Measurements from ENCODE around the gene TRMT61A.

DNA sequence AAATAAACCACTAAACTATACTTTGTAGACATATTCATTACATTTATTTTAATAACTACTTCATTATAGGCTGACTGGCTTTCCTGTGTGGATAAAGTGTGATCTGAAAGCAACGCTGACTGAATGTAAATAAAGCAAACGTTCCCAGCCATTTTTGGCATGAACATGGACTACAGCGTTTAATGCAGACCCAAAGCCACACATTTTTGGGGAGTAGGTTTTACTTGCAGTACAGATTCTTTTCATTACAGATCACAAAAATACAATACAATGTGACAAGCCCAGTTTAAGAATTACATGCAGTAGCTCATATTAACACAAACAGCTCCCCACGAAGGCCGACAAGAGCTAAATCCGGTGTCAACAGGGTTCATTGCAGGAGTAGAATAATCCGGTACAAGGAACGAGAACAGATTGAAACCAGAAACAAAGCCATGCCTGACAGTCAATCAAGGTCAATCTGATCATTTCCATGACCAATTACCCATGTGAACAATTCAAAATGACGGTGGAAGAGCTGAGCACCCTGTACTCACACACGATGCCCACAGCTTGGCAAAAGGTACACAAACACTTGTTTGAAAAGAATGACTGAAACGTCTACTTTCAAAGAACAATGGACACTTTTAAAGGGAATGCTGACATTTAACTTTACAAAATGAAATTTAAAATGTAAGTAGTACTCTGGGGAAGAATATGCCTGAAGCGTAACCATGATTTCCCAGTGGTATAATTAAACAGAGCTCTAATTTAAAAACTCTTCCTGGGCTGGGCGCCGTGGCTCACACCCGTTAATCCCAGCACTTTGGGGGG is 28.2 kb downstream of the TRMT61A start:
- TF ChIP-seq, protein P1, sequence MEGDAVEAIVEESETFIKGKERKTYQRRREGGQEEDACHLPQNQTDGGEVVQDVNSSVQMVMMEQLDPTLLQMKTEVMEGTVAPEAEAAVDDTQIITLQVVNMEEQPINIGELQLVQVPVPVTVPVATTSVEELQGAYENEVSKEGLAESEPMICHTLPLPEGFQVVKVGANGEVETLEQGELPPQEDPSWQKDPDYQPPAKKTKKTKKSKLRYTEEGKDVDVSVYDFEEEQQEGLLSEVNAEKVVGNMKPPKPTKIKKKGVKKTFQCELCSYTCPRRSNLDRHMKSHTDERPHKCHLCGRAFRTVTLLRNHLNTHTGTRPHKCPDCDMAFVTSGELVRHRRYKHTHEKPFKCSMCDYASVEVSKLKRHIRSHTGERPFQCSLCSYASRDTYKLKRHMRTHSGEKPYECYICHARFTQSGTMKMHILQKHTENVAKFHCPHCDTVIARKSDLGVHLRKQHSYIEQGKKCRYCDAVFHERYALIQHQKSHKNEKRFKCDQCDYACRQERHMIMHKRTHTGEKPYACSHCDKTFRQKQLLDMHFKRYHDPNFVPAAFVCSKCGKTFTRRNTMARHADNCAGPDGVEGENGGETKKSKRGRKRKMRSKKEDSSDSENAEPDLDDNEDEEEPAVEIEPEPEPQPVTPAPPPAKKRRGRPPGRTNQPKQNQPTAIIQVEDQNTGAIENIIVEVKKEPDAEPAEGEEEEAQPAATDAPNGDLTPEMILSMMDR (IDR thresholded peaks at IDR 0.05) = no peak
- no peak for TF ChIP-seq POLR2AphosphoS5 (IDR thresholded peaks at IDR 0.05)

Data from prostate gland (tissue), 2 donors.